SK-N-SH treated with all-trans-retinoic acid at 6 μM for 48 hours (cell line): ENCODE measurements around the gene ACKR3.

Source experiments
- CREB5 ChIP-seq: fragments of 250-450 bp; sonication (Bioruptor Pico); IDR thresholded peaks from 2 replicates; pipeline ENCODE4 v1.5.1; 2020; ENCODE audit warnings: low read depth, mild to moderate bottlenecking, moderate library complexity
- CSRNP3 ChIP-seq: fragments of 250-450 bp; sonication (Bioruptor Pico); IDR thresholded peaks from 2 replicates; pipeline ENCODE4 v1.5.1; 2021; ENCODE audit warnings: mild to moderate bottlenecking, moderate library complexity
- ISL1 ChIP-seq: fragments of 250-450 bp; sonication (Bioruptor Pico); IDR thresholded peaks from 2 replicates; pipeline ENCODE4 v2.1.2; 2022; ENCODE audit warnings: mild to moderate bottlenecking, moderate library complexity
- RARB ChIP-seq: fragments of 250-450 bp; sonication (Bioruptor Pico); IDR thresholded peaks from 2 replicates; pipeline ENCODE4 v1.8.0; 2021; ENCODE audit warnings: mild to moderate bottlenecking, moderate library complexity
- TCF4 ChIP-seq: fragments of 250-450 bp; sonication (Bioruptor Pico); IDR thresholded peaks from 2 replicates; pipeline ENCODE4 v1.8.0; 2021; ENCODE audit warnings: mild to moderate bottlenecking, moderate library complexity, borderline replicate concordance
- ZFP3 ChIP-seq: fragments of 250-450 bp; sonication (Bioruptor Pico); IDR thresholded peaks from 2 replicates; pipeline ENCODE4 v1.5.0; 2020; ENCODE audit warnings: mild to moderate bottlenecking, moderate library complexity
- ZNF8 ChIP-seq: fragments of 450-650 bp; formaldehyde crosslinking; IDR thresholded peaks from 2 replicates; pipeline ENCODE4 v1.5.0; 2020; ENCODE audit warnings: mild to moderate bottlenecking, moderate library complexity

- TF ChIP-seq ZNF8 (CRISPR knock-in tag), result no peak
- TF ChIP-seq TCF4, result no peak
- no peak for TF ChIP-seq ISL1 (CRISPR knock-in tag)
- no peak for TF ChIP-seq CREB5 (CRISPR knock-in tag)
- no peak for TF ChIP-seq CSRNP3 (CRISPR knock-in tag)
- no peak for TF ChIP-seq ZFP3 (CRISPR knock-in tag)
- TF ChIP-seq RARB (CRISPR knock-in tag), result no peak
Observed at GRCh38 chr2:236616031-236616430, 46.4 kb downstream of the ACKR3 start.
